ENCODE results near the gene WIPF2. TPM values are rescaled to one million over a fixed set of nuclear protein-coding genes. Genes with fewer than 3 reads are reported as not detected.

The WIPF2 gene
- total and polyA plus RNA-seq, 2 experiments from 2014 or later: 7.1 to 21.8 TPM

DNA sequence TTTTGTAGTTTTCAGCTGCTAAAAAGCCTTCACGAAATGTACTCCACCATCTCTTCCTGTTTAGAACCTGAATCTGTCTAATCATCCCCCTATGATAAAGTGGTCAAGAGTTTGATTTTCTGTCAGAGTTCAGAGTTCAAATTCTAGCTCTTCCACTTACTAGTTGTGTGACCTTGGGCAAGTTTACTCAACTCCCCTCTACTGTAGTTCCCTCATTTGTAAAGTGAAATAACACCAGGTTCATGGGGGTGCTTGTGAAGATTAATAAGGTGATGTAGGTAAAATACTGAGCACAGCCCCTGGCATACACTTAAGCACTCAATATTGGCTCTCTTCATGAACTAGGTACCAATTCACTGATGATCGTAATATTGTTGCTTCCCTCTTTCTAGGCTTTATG, 67.4 kb downstream of the WIPF2 start:
- Histone ChIP-seq H3K9me3 (ENCODE audit: low read depth) (no peaks in the 10 kb centered on the region), H3K27me3 (no peaks in the 10 kb centered on the region), H3K27ac (no peak overlapping the region), H3K36me3 (peaks cover 2% of the 10 kb centered on the region), H3K4me1 (ENCODE audit: low read depth) (no peaks in the 10 kb centered on the region), H3K4me3 (no peak overlapping the region)
- no peak for DNase-seq (ENCODE audit: low read depth in 1 of 2, low spot score in 1 of 2)
- TF ChIP-seq, protein P1, sequence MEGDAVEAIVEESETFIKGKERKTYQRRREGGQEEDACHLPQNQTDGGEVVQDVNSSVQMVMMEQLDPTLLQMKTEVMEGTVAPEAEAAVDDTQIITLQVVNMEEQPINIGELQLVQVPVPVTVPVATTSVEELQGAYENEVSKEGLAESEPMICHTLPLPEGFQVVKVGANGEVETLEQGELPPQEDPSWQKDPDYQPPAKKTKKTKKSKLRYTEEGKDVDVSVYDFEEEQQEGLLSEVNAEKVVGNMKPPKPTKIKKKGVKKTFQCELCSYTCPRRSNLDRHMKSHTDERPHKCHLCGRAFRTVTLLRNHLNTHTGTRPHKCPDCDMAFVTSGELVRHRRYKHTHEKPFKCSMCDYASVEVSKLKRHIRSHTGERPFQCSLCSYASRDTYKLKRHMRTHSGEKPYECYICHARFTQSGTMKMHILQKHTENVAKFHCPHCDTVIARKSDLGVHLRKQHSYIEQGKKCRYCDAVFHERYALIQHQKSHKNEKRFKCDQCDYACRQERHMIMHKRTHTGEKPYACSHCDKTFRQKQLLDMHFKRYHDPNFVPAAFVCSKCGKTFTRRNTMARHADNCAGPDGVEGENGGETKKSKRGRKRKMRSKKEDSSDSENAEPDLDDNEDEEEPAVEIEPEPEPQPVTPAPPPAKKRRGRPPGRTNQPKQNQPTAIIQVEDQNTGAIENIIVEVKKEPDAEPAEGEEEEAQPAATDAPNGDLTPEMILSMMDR (IDR thresholded peaks at IDR 0.05; ENCODE audit: low read depth, low read length): no peak

DNA sequence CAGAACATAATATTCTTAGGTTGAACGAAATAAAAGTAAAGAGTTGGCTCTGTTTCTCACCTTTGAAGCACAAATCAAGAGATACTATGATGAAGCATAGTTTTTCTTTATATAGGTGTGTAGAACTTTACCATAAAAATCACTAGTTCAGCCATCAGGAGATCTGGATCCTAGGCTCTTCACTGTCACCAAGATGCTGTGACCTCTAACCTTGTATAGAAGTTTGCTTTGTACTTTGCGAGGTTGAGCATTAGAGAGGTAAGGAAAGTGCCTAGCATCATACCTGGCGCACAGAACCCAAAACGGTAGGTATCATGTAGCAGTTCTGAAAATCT, 68.0 kb downstream of the WIPF2 start:
- DNase-seq (ENCODE audit: low read depth in 1 of 2, low spot score in 1 of 2): no peak
- TF ChIP-seq, protein P1 (IDR thresholded peaks at IDR 0.05; ENCODE audit: low read depth, low read length): no peak
- Histone ChIP-seq H3K27ac (no peak overlapping the region), H3K4me3 (no peak overlapping the region), H3K4me1 (ENCODE audit: low read depth) (no peaks in the 10 kb centered on the region), H3K27me3 (no peaks in the 10 kb centered on the region), H3K36me3 (peaks cover 2% of the 10 kb centered on the region), H3K9me3 (ENCODE audit: low read depth) (no peaks in the 10 kb centered on the region)

DNA sequence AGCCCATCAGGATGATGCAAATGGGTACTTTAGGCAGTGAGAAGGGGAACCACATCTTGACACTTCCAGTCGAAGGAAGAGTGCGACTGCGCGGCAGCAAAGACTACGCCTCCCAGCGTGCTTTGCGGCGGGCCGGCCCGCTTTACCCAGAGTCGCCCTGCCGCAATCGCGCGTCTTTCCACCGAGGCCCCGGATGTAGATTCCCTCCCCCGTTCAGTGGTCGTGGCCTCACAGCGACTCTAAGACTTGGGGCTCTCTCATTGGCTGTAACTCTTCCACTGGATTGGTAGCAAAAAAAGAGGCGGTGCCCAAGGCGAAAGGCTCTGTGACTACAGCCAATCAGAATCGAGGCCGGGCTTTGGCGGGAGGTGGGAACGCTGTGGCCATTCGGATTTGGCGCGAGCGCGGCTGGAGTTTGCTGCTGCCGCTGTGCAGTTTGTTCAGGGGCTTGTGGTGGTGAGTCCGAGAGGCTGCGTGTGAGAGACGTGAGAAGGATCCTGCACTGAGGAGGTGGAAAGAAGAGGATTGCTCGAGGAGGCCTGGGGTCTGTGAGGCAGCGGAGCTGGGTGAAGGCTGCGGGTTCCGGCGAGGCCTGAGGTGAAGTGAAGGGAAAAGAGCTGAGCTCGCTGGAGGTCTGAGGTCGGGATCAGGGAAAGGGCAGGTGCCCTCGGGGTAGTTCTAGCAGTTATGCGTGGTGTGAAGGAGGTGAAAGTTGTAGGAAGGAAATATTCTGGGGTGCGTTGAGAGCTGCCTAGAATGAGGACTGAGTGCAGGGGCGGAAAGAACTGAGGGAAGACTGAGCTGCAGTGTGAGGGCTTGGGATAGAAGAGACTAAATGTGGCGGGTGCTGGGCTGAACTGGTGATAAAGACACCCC, 68.6 kb downstream of the WIPF2 start, which contains the start of gene CDC6:
Gene CDC6, plus strand, starts transcription at position 386 of the 876 bp plus-strand sequence. CDS start 1,542 bp downstream, outside the sequence.
- H3K4me1 ChIP-seq (ENCODE audit: low read depth): no peaks in the 10 kb centered on the region
- H3K4me3 ChIP-seq: peak within 1 kb of the TSS; percentile 57
- TF ChIP-seq, protein P1 (IDR thresholded peaks at IDR 0.05; ENCODE audit: low read depth, low read length): no peak
- peak; percentile 99 for DNase-seq (ENCODE audit: low read depth in 1 of 2, low spot score in 1 of 2)
- no peaks in the 10 kb centered on the region for H3K27me3 ChIP-seq
- H3K27ac ChIP-seq: peak within 1 kb of the TSS; percentile 61
- no peaks in the 10 kb centered on the region for H3K9me3 ChIP-seq (ENCODE audit: low read depth)
- peaks cover 2% of the 10 kb centered on the region for H3K36me3 ChIP-seq

DNA sequence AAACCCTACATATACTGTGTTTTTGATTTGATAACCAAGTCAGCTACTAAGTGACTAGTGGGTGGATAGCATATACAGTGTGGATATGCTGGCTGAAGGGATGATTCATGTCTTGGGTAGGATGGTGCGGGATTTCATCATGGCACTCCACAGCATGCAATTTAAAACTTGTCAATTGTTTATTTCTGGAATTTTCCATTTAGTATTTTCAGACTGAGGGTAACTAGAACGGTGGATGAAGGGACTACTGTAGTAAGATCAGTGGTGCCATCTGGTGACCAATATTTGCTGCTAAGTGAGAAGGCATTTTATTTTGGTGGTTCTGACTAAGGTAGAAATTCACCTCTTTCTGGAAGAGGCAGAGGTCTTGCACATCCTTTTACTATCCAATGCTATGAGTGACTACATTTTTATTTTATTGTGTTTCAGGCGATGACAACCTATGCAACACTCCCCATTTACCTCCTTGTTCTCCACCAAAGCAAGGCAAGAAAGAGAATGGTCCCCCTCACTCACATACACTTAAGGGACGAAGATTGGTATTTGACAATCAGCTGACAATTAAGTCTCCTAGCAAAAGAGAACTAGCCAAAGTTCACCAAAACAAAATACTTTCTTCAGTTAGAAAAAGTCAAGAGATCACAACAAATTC, 71.7 kb downstream of the WIPF2 start:
- H3K9me3 ChIP-seq (ENCODE audit: low read depth): no peaks in the 10 kb centered on the region
- DNase-seq (ENCODE audit: low read depth in 1 of 2, low spot score in 1 of 2): peak; percentile 72 to 91
- H3K36me3 ChIP-seq: peaks cover 16% of the 10 kb centered on the region
- H3K4me3 ChIP-seq: no peak overlapping the region
- TF ChIP-seq, protein P1 (IDR thresholded peaks at IDR 0.05; ENCODE audit: low read depth, low read length): peak; percentile 68
- no peaks in the 10 kb centered on the region for H3K27me3 ChIP-seq
- no peaks in the 10 kb centered on the region for H3K4me1 ChIP-seq (ENCODE audit: low read depth)
- H3K27ac ChIP-seq: no peak overlapping the region

DNA sequence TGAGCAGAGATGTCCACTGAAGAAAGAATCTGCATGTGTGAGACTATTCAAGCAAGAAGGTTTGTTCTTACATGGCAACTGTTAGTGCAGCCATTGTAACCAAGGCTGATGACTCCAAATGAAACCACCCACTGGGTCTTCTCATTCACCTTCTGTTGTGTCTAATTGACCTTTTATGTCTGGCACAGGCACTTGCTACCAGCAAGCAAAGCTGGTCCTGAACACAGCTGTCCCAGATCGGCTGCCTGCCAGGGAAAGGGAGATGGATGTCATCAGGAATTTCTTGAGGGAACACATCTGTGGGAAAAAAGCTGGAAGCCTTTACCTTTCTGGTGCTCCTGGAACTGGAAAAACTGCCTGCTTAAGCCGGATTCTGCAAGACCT, 72.2 kb downstream of the WIPF2 start:
- Histone ChIP-seq H3K9me3 (ENCODE audit: low read depth) (no peaks in the 10 kb centered on the region), H3K4me1 (ENCODE audit: low read depth) (no peaks in the 10 kb centered on the region), H3K27ac (no peak overlapping the region), H3K4me3 (no peak overlapping the region), H3K36me3 (peaks cover 16% of the 10 kb centered on the region), H3K27me3 (no peaks in the 10 kb centered on the region)
- TF ChIP-seq, protein P1 (IDR thresholded peaks at IDR 0.05; ENCODE audit: low read depth, low read length): no peak
- no peak for DNase-seq (ENCODE audit: low read depth in 1 of 2, low spot score in 1 of 2)
